GM12878 (cell line): ENCODE results near the gene SLC22A23. TPM values are rescaled to one million over a fixed set of nuclear protein-coding genes. Genes with fewer than 3 reads are reported as not detected.

ENCODE experiments used
- ATAC-seq: fragments of 200-7000 bp; cut with Tn5 transposase; 3 replicates; pipeline ENCODE4 v1.9.1; 2020; ENCODE audit warnings: mild to moderate bottlenecking, moderate library complexity
- BruUV-seq: library from RNA; stranded (reverse); fragments of 400-500 nt; replicated peaks from 2 replicates; lab custom pipeline; 2021; lab: Mats Ljungman, UMichigan
- CTCF ChIA-PET: fragments of 300-600 bp; sonication (Branson Sonifier 250); formaldehyde crosslinking; extraction: SDS; loops from one replicate; lab custom pipeline; 2021; ENCODE audit warnings: inconsistent platforms; lab: Yijun Ruan, JAX
- POLR2A ChIA-PET: fragments of 350-600 bp; formaldehyde crosslinking; extraction: SDS; loops from one replicate; lab custom pipeline; 2021; ENCODE audit warnings: inconsistent platforms; lab: Charles Lee
- RAD21 ChIA-PET: fragments of 300-600 bp; sonication (Branson Sonifier 250); formaldehyde crosslinking; loops from one replicate; lab custom pipeline; 2023; ENCODE audit warnings: antibody characterized with exemption; ENCODE audit not compliant: unreplicated experiment; lab: Charles Lee
- SMC1A ChIA-PET: fragments of 300-600 bp; sonication (Branson Sonifier 250); formaldehyde crosslinking; loops from one replicate; lab custom pipeline; 2023; ENCODE audit not compliant: unreplicated experiment, uncharacterized antibody; lab: Charles Lee
- DNase-seq: peaks from one replicate; pipeline ENCODE4 v3.0.0-alpha.2; 2011; ENCODE audit warnings: low read depth, low spot score
- FAIRE-seq: peaks from 3 replicates; lab custom pipeline; 2011; peaks lifted over from hg19 to GRCh38; lab: Jason Lieb, UNC
- H2AFZ ChIP-seq: 2 replicates; pipeline ENCODE4 v1.6.0; 2011; ENCODE audit warnings: low read depth, low read length, control low read depth; ENCODE audit not compliant: control insufficient read depth
- H3K27ac ChIP-seq: 2 replicates; pipeline ENCODE4 v1.5.1; 2011; ENCODE audit warnings: control low read depth; ENCODE audit not compliant: control insufficient read depth, insufficient read depth
- H3K27me3 ChIP-seq, 2 experiments: replicated peaks in 1 of 2; 2 replicates each; pipeline versions ENCODE4 v1.6.0 to v1.6.1; 2011; ENCODE audit warnings: low read length in 1 of 2; ENCODE audit not compliant: control insufficient read depth in 2 of 2, insufficient read depth in 2 of 2
- H3K36me3 ChIP-seq, 2 experiments: 2 replicates each; pipeline ENCODE4 v1.5.1; 2011; ENCODE audit warnings: low read length in 1 of 2; ENCODE audit not compliant: control insufficient read depth in 2 of 2, insufficient read depth in 2 of 2
- H3K4me1 ChIP-seq: 2 replicates; pipeline ENCODE4 v1.6.1; 2011; ENCODE audit warnings: mild to moderate bottlenecking, low read length, moderate library complexity, mixed read lengths; ENCODE audit not compliant: control insufficient read depth, insufficient read depth
- H3K4me2 ChIP-seq: 2 replicates; pipeline ENCODE4 v1.6.0; 2011; ENCODE audit warnings: control low read depth; ENCODE audit not compliant: control insufficient read depth, insufficient read depth
- H3K4me3 ChIP-seq: fragments of 200-600 bp; sonication (generic); 2 replicates; pipeline ENCODE4 v1.5.1; 2016
- H3K79me2 ChIP-seq: 2 replicates; pipeline ENCODE4 v1.6.0; 2011; ENCODE audit warnings: low read length; ENCODE audit not compliant: control insufficient read depth, insufficient read depth
- H3K9ac ChIP-seq: 2 replicates; pipeline ENCODE4 v1.8.0; 2011; ENCODE audit warnings: low read length, control low read depth, mixed read lengths; ENCODE audit not compliant: control insufficient read depth, insufficient read depth
- H3K9me3 ChIP-seq: replicated peaks from 3 replicates; pipeline ENCODE4 v1.5.1; 2011; ENCODE audit warnings: mild to moderate bottlenecking, low read length; ENCODE audit not compliant: control insufficient read depth, insufficient read depth
- H4K20me1 ChIP-seq: 2 replicates; pipeline ENCODE4 v1.6.0; 2011; ENCODE audit not compliant: control insufficient read depth, insufficient read depth
- EP300 ChIP-seq, 2 experiments: fragments of 150-350 bp in 1 of 2; IDR thresholded peaks; 2 replicates each; pipeline ENCODE4 v1.6.1; 2011 to 2012; ENCODE audit warnings: low read depth in 2 of 2, low read length in 2 of 2, borderline replicate concordance in 1 of 2, improper control_type of control experiment in 1 of 2, inconsistent platforms in 1 of 2; ENCODE audit not compliant: control insufficient read depth in 1 of 2
- LARP7 ChIP-seq: fragments of 450-650 bp; IDR thresholded peaks from 2 replicates; pipeline ENCODE4 v1.6.1; 2017; ENCODE audit warnings: mild to moderate bottlenecking
- NFYB ChIP-seq: IDR thresholded peaks from 2 replicates; pipeline ENCODE4 v1.6.1; 2011; ENCODE audit warnings: low read depth, mild to moderate bottlenecking, low read length, improper control_type of control experiment, moderate library complexity; ENCODE audit not compliant: insufficient read depth
- NRF1 ChIP-seq: conservative IDR thresholded peaks from 2 replicates; pipeline ENCODE4 v1.6.1; 2011; ENCODE audit warnings: mild to moderate bottlenecking, low read depth, low read length, improper control_type of control experiment
- PAX8 ChIP-seq: fragments of 450-650 bp; IDR thresholded peaks from 2 replicates; pipeline ENCODE4 v1.6.1; 2017; ENCODE audit warnings: mild to moderate bottlenecking, moderate library complexity
- PBX3 ChIP-seq: IDR thresholded peaks from 2 replicates; pipeline ENCODE4 v1.6.1; 2011; ENCODE audit warnings: mild to moderate bottlenecking, low read depth, low read length, moderate library complexity; ENCODE audit not compliant: insufficient replicate concordance
- POLR2AphosphoS2 ChIP-seq: IDR thresholded peaks from 2 replicates; pipeline ENCODE4 v1.6.1; 2011; ENCODE audit warnings: low read depth, mild to moderate bottlenecking, low read length, improper control_type of control experiment, moderate library complexity
- SMAD1 ChIP-seq: fragments of 450-650 bp; IDR thresholded peaks from 2 replicates; pipeline ENCODE4 v1.6.1; 2018; ENCODE audit warnings: mild to moderate bottlenecking, low read depth; ENCODE audit not compliant: partially characterized antibody
- SMAD5 ChIP-seq: IDR thresholded peaks from 2 replicates; pipeline ENCODE4 v1.6.1; 2016; ENCODE audit warnings: antibody characterized with exemption, low read depth
- SRF ChIP-seq, 2 experiments: IDR thresholded peaks; 2 replicates each; pipeline ENCODE4 v1.6.1; 2011; ENCODE audit warnings: low read depth in 2 of 2, low read length in 2 of 2, mild to moderate bottlenecking in 1 of 2, moderate library complexity in 1 of 2
- WGBS: methylation state at CpG from one replicate; pipeline ENCODE4 v1.1.6; 2016; ENCODE audit warnings: low lambda C conversion rate; ENCODE audit not compliant: insufficient replicate concordance, insufficient coverage; ENCODE audit errors: missing lambda C conversion rate; 5-methylcytosine and 5-hydroxymethylcytosine counted together
- in situ Hi-C: fragments of 300-500 bp; cut with MboI; formaldehyde crosslinking; loops from 9 replicates; pipeline ENCODE4 v1.14.3; 2018; ENCODE audit warnings: mixed read lengths
- intact Hi-C: fragments of 100-400 bp; cut with micrococcal nuclease; formaldehyde crosslinking; loops from one replicate; pipeline ENCODE4 v1.14.2; 2022; ENCODE audit not compliant: unreplicated experiment
- polyA plus RNA-seq, 11 experiments: library from polyadenylated mRNA; depleted of rRNA in 4 of 11; unstranded in 6 of 11; stranded (reverse) in 5 of 11; fragments of >200 nt; fragmentation: Nextera tagmentation in 4 of 11; fragmentation: Illumina TruSeq in 1 of 11; extraction: Ambion mirVana in 4 of 11; extraction: Trizol in 1 of 11; gene quantifications; 1 replicate in 1 of 11; 2 replicates in 10 of 11; pipeline versions ENCODE4 v1.2.1 to v1.2.3, GENCODE V29; 2011 to 2016; ENCODE audit warnings: inconsistent platforms in 2 of 11, missing spikeins in 2 of 11, low read depth in 1 of 11
- total RNA-seq, 4 experiments: library from RNA; depleted of rRNA in 3 of 4; stranded (reverse); fragments of >200 nt in 3 of 4; fragmentation: Illumina TruSeq in 1 of 4; extraction: Trizol in 1 of 4; gene quantifications; 2 replicates each; pipeline versions ENCODE4 v1.2.1 to v1.2.3, GENCODE V29; 2013 to 2021
- TF ChIP-seq, protein P1 (sequence below): fragments of 450-650 bp; IDR thresholded peaks from 2 replicates; pipeline ENCODE4 v1.6.1; 2017; ENCODE audit warnings: borderline replicate concordance

The SLC22A23 gene
- total and polyA plus RNA-seq, 10 of the 15 experiments (the other 5 are each of a cell fraction or from before 2014, with no cell fraction given), result 0.20 to 2.4 (median 0.74) TPM

GRCh38 chr6:3341467-3341866, 115.4 kb downstream of the SLC22A23 start:
- DNase-seq, result no peak
- Histone ChIP-seq H3K9ac (no peak overlapping the region), H3K36me3 (no peaks in the 10 kb centered on the region), H3K4me2 (no peak overlapping the region), H3K79me2 (no peaks in the 10 kb centered on the region), H3K4me1 (peaks cover 17% of the 10 kb centered on the region), H3K4me3 (no peak overlapping the region), H3K9me3 (no peaks in the 10 kb centered on the region), H4K20me1 (no peaks in the 10 kb centered on the region), H3K27ac (no peak overlapping the region), H3K27me3 (no peaks in the 10 kb centered on the region), H2AFZ (no peak overlapping the region)
- in situ Hi-C loops (no loop called here), intact Hi-C loops (no loop called here)
- BruUV-seq, result no TSS peak
- WGBS, result 45% methylated on average over 6 of the region's 6 CpGs
- POLR2A ChIA-PET, result no interaction called here
- CTCF ChIA-PET, result interaction anchor here (1.1 kb wide), 1 partner anchor 17 kb away, joined by 3 read pairs; no protein-coding TSS in a partner anchor
- SMC1A ChIA-PET, result interaction anchor here (1.2 to 1.4 kb wide), 2 partner anchors 9 to 10 kb away, joined by 3 read pairs; no protein-coding TSS in a partner anchor
- ATAC-seq, result no peak
- TF ChIP-seq PBX3 (no peak), EP300 (IDR thresholded peaks at IDR 0.05; ENCODE audit: borderline replicate concordance in 1 of 2, control insufficient read depth in 1 of 2, low read depth in 2 of 2, low read length in 2 of 2) (no peak), SMAD5 (no peak), POLR2AphosphoS2 (no peak), PAX8 (no peak), LARP7 (no peak), SRF (IDR thresholded peaks at IDR 0.05; ENCODE audit: low read depth in 2 of 2, low read length in 2 of 2) (no peak), SMAD1 (no peak), NFYB (no peak), NRF1 (no peak)
- TF ChIP-seq, protein P1, sequence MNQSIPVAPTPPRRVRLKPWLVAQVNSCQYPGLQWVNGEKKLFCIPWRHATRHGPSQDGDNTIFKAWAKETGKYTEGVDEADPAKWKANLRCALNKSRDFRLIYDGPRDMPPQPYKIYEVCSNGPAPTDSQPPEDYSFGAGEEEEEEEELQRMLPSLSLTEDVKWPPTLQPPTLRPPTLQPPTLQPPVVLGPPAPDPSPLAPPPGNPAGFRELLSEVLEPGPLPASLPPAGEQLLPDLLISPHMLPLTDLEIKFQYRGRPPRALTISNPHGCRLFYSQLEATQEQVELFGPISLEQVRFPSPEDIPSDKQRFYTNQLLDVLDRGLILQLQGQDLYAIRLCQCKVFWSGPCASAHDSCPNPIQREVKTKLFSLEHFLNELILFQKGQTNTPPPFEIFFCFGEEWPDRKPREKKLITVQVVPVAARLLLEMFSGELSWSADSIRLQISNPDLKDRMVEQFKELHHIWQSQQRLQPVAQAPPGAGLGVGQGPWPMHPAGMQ, result no peak
- RAD21 ChIA-PET, result interaction anchor here (1.3 to 1.5 kb wide), 2 partner anchors 25 to 30 kb away, joined by 3 to 4 read pairs; no protein-coding TSS in a partner anchor
- no peak for FAIRE-seq
